ENCODE measurements around the gene BDH1. TPM values are rescaled to one million over a fixed set of nuclear protein-coding genes. Genes with fewer than 3 reads are reported as not detected.

The BDH1 gene
- total and polyA plus RNA-seq, 2 of the 8 experiments (the other 6 are each of a cell fraction or from before 2014, with no cell fraction given), result 27.2 to 28.1 TPM

GRCh38 chr3:197513953-197514785 lies 41.6 kb downstream of the BDH1 start (continued):
- TF ChIP-seq CBX8 (IDR thresholded peaks at IDR 0.05; ENCODE audit: borderline replicate concordance, low read depth, low read length) (no peak), CTCF (IDR thresholded peaks at IDR 0.05; ENCODE audit: control extremely low read depth in 1 of 3, insufficient read depth in 1 of 3, low read depth in 1 of 3, low read length in 3 of 3) (no peak)
